Right renal pelvis (tissue), 4 donors: ENCODE results near the gene OR1N1. TPM values are rescaled to one million over a fixed set of nuclear protein-coding genes. Genes with fewer than 3 reads are reported as not detected.
"Not testable (repeated sequence)": the region's sequence is repeated elsewhere in the genome, so short reads cannot be mapped to it uniquely, and the experiment has no call there.

Experiments
- DNase-seq, 4 donors: peaks; one replicate each; pipeline ENCODE4 v3.0.0-alpha.2; 2013; ENCODE audit warnings: low read depth in 4 of 4, low spot score in 3 of 4, missing footprints in 1 of 4
- polyA plus RNA-seq, 4 donors: library from polyadenylated mRNA; unstranded; fragments of 120-200 nt; gene quantifications; one replicate each; pipeline ENCODE4 v1.2.1, GENCODE V29; 2013; ENCODE audit not compliant: insufficient read length in 4 of 4

OR1N1 gene
- polyA plus RNA-seq, result not detected

- DNase-seq, result no peak
Observed at GRCh38 chr9:122527193-122527592, at the start of gene OR1N1. OR1N1 (minus strand) TSS chr9:122527293; CDS start chr9:122527293, 0 bp downstream.

- DNase-seq, result no peak
Observed at GRCh38 chr9:122572456-122572855, 45.4 kb upstream of the OR1N1 start.

GRCh38 chr9:122567901-122568300, 40.8 kb upstream of the OR1N1 start:
- DNase-seq, result no peak

- no peak for DNase-seq
Observed at GRCh38 chr9:122562134-122562760, 35.2 kb upstream of the OR1N1 start.

- DNase-seq, result no peak
Observed at GRCh38 chr9:122561446-122561845, 34.4 kb upstream of the OR1N1 start.

- DNase-seq, result no peak
Observed at GRCh38 chr9:122552812-122553211, 25.7 kb upstream of the OR1N1 start, which contains the start of gene OR1N2. OR1N2 (plus strand) TSS chr9:122553112; CDS start chr9:122553212, 100 bp downstream.

- no peak for DNase-seq
Observed at GRCh38 chr9:122551371-122551770, 24.3 kb upstream of the OR1N1 start.

- no peak for DNase-seq
Observed at GRCh38 chr9:122546196-122546595, 19.1 kb upstream of the OR1N1 start.

- DNase-seq, result no peak
Observed at GRCh38 chr9:122538757-122539156, 11.7 kb upstream of the OR1N1 start.

- not testable (repeated sequence) for DNase-seq
Observed at GRCh38 chr9:122537066-122537465, 10.0 kb upstream of the OR1N1 start.

GRCh38 chr9:122536134-122536533, 9.0 kb upstream of the OR1N1 start:
- no peak for DNase-seq

- not testable (repeated sequence) for DNase-seq
Observed at GRCh38 chr9:122531157-122531556, 4.1 kb upstream of the OR1N1 start.

- no peak for DNase-seq
Observed at GRCh38 chr9:122526602-122527001, 491 bp downstream of the OR1N1 start.

- no peak for DNase-seq
Observed at GRCh38 chr9:122519376-122519775, 7.7 kb downstream of the OR1N1 start.

GRCh38 chr9:122518841-122519240, 8.3 kb downstream of the OR1N1 start, which contains the start of gene OR1J4:
OR1J4 (plus strand) TSS chr9:122519141; CDS start chr9:122519141, 0 bp downstream.
- no peak for DNase-seq

- no peak for DNase-seq
Observed at GRCh38 chr9:122518226-122518625, 8.9 kb downstream of the OR1N1 start.

- no peak for DNase-seq
Observed at GRCh38 chr9:122510502-122510901, 16.6 kb downstream of the OR1N1 start, which contains the start of gene OR1J2. OR1J2 (plus strand) TSS chr9:122510802; CDS start chr9:122510802, 0 bp downstream.

GRCh38 chr9:122506964-122507363, 20.1 kb downstream of the OR1N1 start:
- DNase-seq, result no peak

GRCh38 chr9:122498883-122499288, 28.2 kb downstream of the OR1N1 start:
- no peak for DNase-seq

- DNase-seq, result no peak
Observed at GRCh38 chr9:122479062-122479461, 48.0 kb downstream of the OR1N1 start.

- no peak for DNase-seq
Observed at GRCh38 chr9:122477826-122478225, 49.3 kb downstream of the OR1N1 start, which contains the start of gene OR1J1. OR1J1 (minus strand) TSS chr9:122477926; CDS start chr9:122477926, 0 bp downstream.

- DNase-seq, result no peak
Observed at GRCh38 chr9:122477346-122477745, 49.7 kb downstream of the OR1N1 start.
